Measurements from ENCODE around the gene UTP14A. TPM values are rescaled to one million over a fixed set of nuclear protein-coding genes. Genes with fewer than 3 reads are reported as not detected.

The UTP14A gene
- total and polyA plus RNA-seq, 2 donors (not counting 3 experiments of a cell fraction or from before 2014, with no cell fraction given), result 6.5 to 27.7 TPM

DNA sequence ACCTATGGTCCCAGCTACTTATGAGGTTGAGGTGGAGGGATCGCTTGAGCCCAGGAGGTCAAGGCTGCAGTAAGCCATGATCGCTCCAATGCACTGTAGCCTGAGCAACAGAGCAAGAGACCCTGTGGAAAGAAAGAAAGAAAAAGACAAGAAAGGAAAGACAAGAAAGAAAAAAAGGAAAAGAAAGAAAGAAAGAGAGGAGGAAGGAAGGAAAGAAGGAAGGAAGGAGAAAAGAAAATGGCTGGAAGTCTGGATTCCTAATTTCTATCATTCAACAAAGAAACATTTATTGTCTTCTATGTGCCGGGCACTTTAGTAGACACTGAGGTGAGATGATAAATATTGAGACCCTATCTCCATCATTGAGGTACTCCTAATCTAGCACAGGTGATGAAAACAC lies 49.7 kb downstream of the UTP14A start:
- no peak for FAIRE-seq
- no peak overlapping the region for H3K4me2 ChIP-seq (ENCODE audit: insufficient read depth, low read length)
- no peaks in the 10 kb centered on the region for H3K36me3 ChIP-seq (ENCODE audit: control insufficient read depth in 2 of 2, extremely low read depth in 1 of 2, insufficient read depth in 2 of 2, low read length in 2 of 2)
- BruUV-seq (replicated peaks), result no TSS peak
- no peaks in the 10 kb centered on the region for H3K79me2 ChIP-seq (ENCODE audit: control insufficient read depth, insufficient read depth, low read length)
- H3K9me3 ChIP-seq (replicated peaks; ENCODE audit: control insufficient read depth, insufficient read depth, low read length), result no peaks in the 10 kb centered on the region
- no peak overlapping the region for H2AFZ ChIP-seq (ENCODE audit: low read depth, low read length)
- no peaks in the 10 kb centered on the region for H4K20me1 ChIP-seq (replicated peaks; ENCODE audit: control insufficient read depth, extremely low read depth, insufficient read depth, low read length)
- H3K9me1 ChIP-seq (replicated peaks; ENCODE audit: control insufficient read depth, extremely low read depth, insufficient read depth, low read length), result no peaks in the 10 kb centered on the region
- H3K27ac ChIP-seq (ENCODE audit: insufficient read depth, low read depth, low read length), result no peak overlapping the region
- CTCF ChIA-PET, result no interaction called here
- no peak overlapping the region for H3K9ac ChIP-seq (replicated peaks; ENCODE audit: extremely low read depth, insufficient read depth, low read length)
- no peak for DNase-seq (ENCODE audit: low read depth, low spot score)
- POLR2A ChIA-PET, result no interaction called here
- H3K27me3 ChIP-seq (ENCODE audit: control insufficient read depth in 2 of 2, insufficient read depth in 2 of 2, low read length in 2 of 2), result no peaks in the 10 kb centered on the region
- no peak for TF ChIP-seq CTCF (IDR thresholded peaks at IDR 0.05; ENCODE audit: extremely low read depth in 1 of 2, insufficient read depth in 1 of 2, low read depth in 1 of 2, low read length in 2 of 2)
- no peak overlapping the region for H3K4me3 ChIP-seq (replicated peaks in 1 of 3; ENCODE audit: insufficient read depth in 1 of 3, low read depth in 1 of 3, low read length in 3 of 3)
- dilution Hi-C loops (cut with MboI; ENCODE audit: extremely low pct_ligation_motif_present, low sequenced_read_pairs), result no loop called here
- H3K4me1 ChIP-seq (ENCODE audit: control insufficient read depth, extremely low read depth, insufficient read depth, low read length), result peaks cover 2% of the 10 kb centered on the region
- intact Hi-C loops (cut with micrococcal nuclease), result loop anchor here (2.0 kb wide), 1 partner anchor 25 kb away; no protein-coding TSS in a partner anchor

DNA sequence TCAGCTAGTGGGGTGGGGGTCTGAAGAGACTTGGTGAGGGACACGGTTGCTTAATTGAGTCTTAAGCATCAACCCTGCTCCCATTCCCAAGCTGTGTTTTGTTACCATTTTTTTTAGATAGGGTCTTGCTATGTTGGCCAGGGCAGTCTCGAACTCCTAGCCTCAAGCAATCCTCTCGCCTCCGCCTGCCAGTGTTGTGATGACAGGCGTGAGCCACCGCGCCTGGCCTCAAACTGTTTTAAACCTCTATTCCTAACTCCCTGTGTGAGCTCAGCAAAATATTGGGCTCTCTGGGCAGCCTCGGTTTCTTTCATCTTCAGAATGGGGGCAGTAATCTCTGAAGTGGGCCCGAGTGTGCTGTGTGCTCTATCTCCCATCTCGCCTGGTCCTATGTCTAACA lies 50.2 kb downstream of the UTP14A start:
- dilution Hi-C loops (cut with MboI; ENCODE audit: extremely low pct_ligation_motif_present, low sequenced_read_pairs), result no loop called here
- Histone ChIP-seq H3K4me2 (ENCODE audit: insufficient read depth, low read length) (no peak overlapping the region), H3K9me3 (replicated peaks; ENCODE audit: control insufficient read depth, insufficient read depth, low read length) (no peaks in the 10 kb centered on the region), H3K79me2 (ENCODE audit: control insufficient read depth, insufficient read depth, low read length) (no peaks in the 10 kb centered on the region), H2AFZ (ENCODE audit: low read depth, low read length) (no peak overlapping the region), H4K20me1 (replicated peaks; ENCODE audit: control insufficient read depth, extremely low read depth, insufficient read depth, low read length) (no peaks in the 10 kb centered on the region), H3K9ac (replicated peaks; ENCODE audit: extremely low read depth, insufficient read depth, low read length) (no peak overlapping the region), H3K27ac (ENCODE audit: insufficient read depth, low read depth, low read length) (no peak overlapping the region), H3K4me3 (replicated peaks in 1 of 3; ENCODE audit: insufficient read depth in 1 of 3, low read depth in 1 of 3, low read length in 3 of 3) (no peak overlapping the region), H3K36me3 (ENCODE audit: control insufficient read depth in 2 of 2, extremely low read depth in 1 of 2, insufficient read depth in 2 of 2, low read length in 2 of 2) (no peaks in the 10 kb centered on the region), H3K4me1 (ENCODE audit: control insufficient read depth, extremely low read depth, insufficient read depth, low read length) (peaks cover 3% of the 10 kb centered on the region), H3K27me3 (ENCODE audit: control insufficient read depth in 2 of 2, insufficient read depth in 2 of 2, low read length in 2 of 2) (no peaks in the 10 kb centered on the region), H3K9me1 (replicated peaks; ENCODE audit: control insufficient read depth, extremely low read depth, insufficient read depth, low read length) (no peaks in the 10 kb centered on the region)
- TF ChIP-seq MAX (IDR thresholded peaks at IDR 0.05; ENCODE audit: insufficient read depth, insufficient read length), result no peak
- no peak for TF ChIP-seq POLR2A (IDR thresholded peaks at IDR 0.05; ENCODE audit: low read depth, low read length)
- no peak for TF ChIP-seq CTCF (IDR thresholded peaks at IDR 0.05; ENCODE audit: extremely low read depth in 1 of 2, insufficient read depth in 1 of 2, low read depth in 1 of 2, low read length in 2 of 2)
- no peak for TF ChIP-seq POLR2AphosphoS5 (IDR thresholded peaks at IDR 0.05; ENCODE audit: insufficient read depth, low read depth, low read length)
- no peak for TF ChIP-seq EZH2 (IDR thresholded peaks at IDR 0.05; ENCODE audit: borderline replicate concordance, low read depth, low read length, severe bottlenecking)
- TF ChIP-seq FOS (IDR thresholded peaks at IDR 0.05; ENCODE audit: borderline replicate concordance, insufficient read depth, low read length), result no peak
- no peak for TF ChIP-seq JUN (IDR thresholded peaks at IDR 0.05; ENCODE audit: borderline replicate concordance, insufficient read depth, insufficient read length, low read depth)
- TF ChIP-seq GATA2 (IDR thresholded peaks at IDR 0.05; ENCODE audit: insufficient read depth, insufficient read length, low read depth, low read length), result no peak
- no peak for TF ChIP-seq MYC (IDR thresholded peaks at IDR 0.05; ENCODE audit: low read depth, low read length)
- no TSS peak for BruUV-seq (replicated peaks)
- intact Hi-C loops (cut with micrococcal nuclease), result loop anchor here (2.0 kb wide), 1 partner anchor 25 kb away; no protein-coding TSS in a partner anchor
- FAIRE-seq (no peak), DNase-seq (ENCODE audit: low read depth, low spot score) (no peak)
- ChIA-PET CTCF (no interaction called here), POLR2A (interaction anchor here (1.2 kb wide), 1 partner anchor 105 kb away, joined by 3 read pairs; no protein-coding TSS in a partner anchor)

All from endothelial cell of umbilical vein (primary cell).